Mesenchymal stem cell (in vitro differentiated cells and primary cell): ENCODE data around the gene FAM168A.

ENCODE experiments used
- DNase-seq: peaks from one replicate; pipeline ENCODE4 v3.0.0-alpha.2; 2013
- H2AFZ ChIP-seq: one replicate; pipeline ENCODE4 v1.6.1; 2013; ENCODE audit warnings: low read depth, mild to moderate bottlenecking, control low read depth, inconsistent platforms, low read length, moderate library complexity
- H2AK5ac ChIP-seq: 2 replicates; pipeline ENCODE4 v1.6.1; 2013; ENCODE audit warnings: low read length, moderate library complexity, mild to moderate bottlenecking, inconsistent platforms; ENCODE audit not compliant: severe bottlenecking
- H2BK120ac ChIP-seq: one replicate; pipeline ENCODE4 v1.6.1; 2013; ENCODE audit warnings: low read depth, mild to moderate bottlenecking, inconsistent platforms, low read length, moderate library complexity
- H2BK12ac ChIP-seq, 2 experiments: one replicate each; pipeline ENCODE4 v1.6.1; 2013; ENCODE audit warnings: inconsistent platforms in 2 of 2, low read length in 2 of 2, mild to moderate bottlenecking in 2 of 2, moderate library complexity in 2 of 2, control low read depth in 1 of 2
- H2BK15ac ChIP-seq: one replicate; pipeline ENCODE4 v1.6.1; 2013; ENCODE audit warnings: mild to moderate bottlenecking, low read depth, inconsistent platforms; ENCODE audit not compliant: poor library complexity, severe bottlenecking
- H2BK5ac ChIP-seq: 2 replicates; pipeline ENCODE4 v1.6.1; 2013; ENCODE audit warnings: low read depth, mild to moderate bottlenecking, low read length, control low read depth, inconsistent platforms; ENCODE audit not compliant: poor library complexity, severe bottlenecking
- H3K14ac ChIP-seq, 2 experiments: one replicate each; pipeline ENCODE4 v1.6.1; 2013; ENCODE audit warnings: inconsistent platforms in 2 of 2, low read length in 2 of 2, control low read depth in 1 of 2, mild to moderate bottlenecking in 1 of 2, moderate library complexity in 1 of 2
- H3K18ac ChIP-seq, 2 experiments: one replicate each; pipeline ENCODE4 v1.6.1; 2013; ENCODE audit warnings: inconsistent platforms in 2 of 2, low read length in 2 of 2, control low read depth in 1 of 2, low read depth in 1 of 2, mild to moderate bottlenecking in 1 of 2
- H3K23ac ChIP-seq, 2 experiments: one replicate each; pipeline ENCODE4 v1.6.1; 2013; ENCODE audit warnings: inconsistent platforms in 2 of 2, low read length in 2 of 2, mild to moderate bottlenecking in 2 of 2, moderate library complexity in 2 of 2, control low read depth in 1 of 2
- H3K27ac ChIP-seq: 2 replicates; pipeline ENCODE4 v1.5.1; 2013; ENCODE audit warnings: mild to moderate bottlenecking, moderate library complexity, low read length, control low read depth, inconsistent platforms; ENCODE audit not compliant: poor library complexity, severe bottlenecking
- H3K27me3 ChIP-seq, 2 experiments: 2 replicates each; pipeline versions ENCODE4 v1.6.1 to v1.7.0; 2013; ENCODE audit warnings: low read length in 2 of 2, mild to moderate bottlenecking in 2 of 2, moderate library complexity in 2 of 2, control low read depth in 1 of 2, inconsistent platforms in 1 of 2; ENCODE audit not compliant: control insufficient read depth in 1 of 2, insufficient read depth in 1 of 2
- H3K36me3 ChIP-seq, 2 experiments: 2 replicates each; pipeline versions ENCODE4 v1.6.1 to v1.7.0; 2013; ENCODE audit warnings: low read length in 2 of 2, control low read depth in 1 of 2, inconsistent platforms in 1 of 2, low read depth in 1 of 2, mild to moderate bottlenecking in 1 of 2; ENCODE audit not compliant: insufficient read depth in 2 of 2, control insufficient read depth in 1 of 2
- H3K4ac ChIP-seq, 2 experiments: one replicate each; pipeline ENCODE4 v1.6.1; 2013; ENCODE audit warnings: inconsistent platforms in 2 of 2, low read length in 2 of 2, mild to moderate bottlenecking in 2 of 2, moderate library complexity in 2 of 2, control low read depth in 1 of 2, low read depth in 1 of 2
- H3K4me1 ChIP-seq: 2 replicates; pipeline ENCODE4 v1.6.1; 2013; ENCODE audit warnings: low read depth, low read length, control low read depth; ENCODE audit not compliant: control insufficient read depth, insufficient read depth
- H3K4me2 ChIP-seq: 2 replicates; pipeline ENCODE4 v1.6.1; 2013; ENCODE audit warnings: low read length, mild to moderate bottlenecking, inconsistent platforms; ENCODE audit not compliant: poor library complexity, severe bottlenecking
- H3K4me3 ChIP-seq, 2 experiments: 2 replicates each; pipeline versions ENCODE4 v1.5.1 to v1.7.0; 2013; ENCODE audit warnings: low read length in 2 of 2, mild to moderate bottlenecking in 2 of 2, control low read depth in 1 of 2, low read depth in 1 of 2; ENCODE audit not compliant: insufficient read depth in 1 of 2
- H3K79me1 ChIP-seq: replicated peaks from 2 replicates; pipeline ENCODE4 v1.6.1; 2013; ENCODE audit warnings: mild to moderate bottlenecking, control low read depth, low read length, inconsistent platforms; ENCODE audit not compliant: poor library complexity, severe bottlenecking
- H3K9ac ChIP-seq: 2 replicates; pipeline ENCODE4 v1.7.0; 2013; ENCODE audit warnings: mild to moderate bottlenecking, low read length, moderate library complexity
- H3K9me3 ChIP-seq: 2 replicates; pipeline ENCODE4 v1.7.0; 2013; ENCODE audit warnings: mild to moderate bottlenecking, low read length; ENCODE audit not compliant: control insufficient read depth
- H4K8ac ChIP-seq: one replicate; pipeline ENCODE4 v1.6.1; 2013; ENCODE audit warnings: inconsistent platforms, mild to moderate bottlenecking, low read length, moderate library complexity
- H4K91ac ChIP-seq: one replicate; pipeline ENCODE4 v1.6.1; 2013; ENCODE audit warnings: mild to moderate bottlenecking, low read length, inconsistent platforms
- WGBS: methylation state at CpG from one replicate; pipeline ENCODE4 v1.1.7; 2013; ENCODE audit warnings: mixed read lengths; 5-methylcytosine and 5-hydroxymethylcytosine counted together

Gene FAM168A

GRCh38 chr11:73363147-73363546, 234.8 kb downstream of the FAM168A start:
- Histone ChIP-seq H3K27me3 (no peaks in the 10 kb centered on the region), H4K8ac (no peak overlapping the region), H3K9me3 (no peaks in the 10 kb centered on the region), H3K14ac (no peak overlapping the region), H3K36me3 (peaks cover 85 to 89% of the 10 kb centered on the region in 2 experiments), H3K4ac (no peak overlapping the region), H3K79me1 (peaks cover 6% of the 10 kb centered on the region), H3K27ac (no peak overlapping the region), H3K4me2 (no peak overlapping the region), H2BK120ac (no peak overlapping the region), H3K18ac (no peak overlapping the region), H2AK5ac (no peak overlapping the region), H3K4me1 (peaks cover 3% of the 10 kb centered on the region), H2AFZ (no peak overlapping the region), H2BK5ac (no peak overlapping the region), H3K23ac (no peak overlapping the region), H2BK15ac (no peak overlapping the region), H4K91ac (no peak overlapping the region), H3K4me3 (no peak overlapping the region), H3K9ac (no peak overlapping the region), H2BK12ac (no peak overlapping the region)
- whole genome bisulfite sequencing, result 97% methylated on average over 9 of the region's 9 CpGs
- no peak for DNase-seq

- H2AFZ ChIP-seq, result no peak overlapping the region
- H3K18ac ChIP-seq, result no peak overlapping the region
- no peak overlapping the region for H3K9ac ChIP-seq
- H3K4me3 ChIP-seq, result no peak overlapping the region
- H3K4me1 ChIP-seq, result no peaks in the 10 kb centered on the region
- no peak for DNase-seq
- H4K8ac ChIP-seq, result no peak overlapping the region
- H2BK120ac ChIP-seq, result no peak overlapping the region
- no peaks in the 10 kb centered on the region for H3K9me3 ChIP-seq
- no peak overlapping the region for H3K23ac ChIP-seq
- H3K4me2 ChIP-seq, result no peak overlapping the region
- WGBS, result 65% methylated on average over 70 of the region's 70 CpGs
- H2BK5ac ChIP-seq, result no peak overlapping the region
- H2AK5ac ChIP-seq, result no peak overlapping the region
- H3K27ac ChIP-seq, result no peak overlapping the region
- peaks cover 7% of the 10 kb centered on the region for H3K79me1 ChIP-seq
- H4K91ac ChIP-seq, result no peak overlapping the region
- H3K14ac ChIP-seq, result no peak overlapping the region
- H2BK12ac ChIP-seq, result no peak overlapping the region
- no peak overlapping the region for H2BK15ac ChIP-seq
- H3K36me3 ChIP-seq, result peaks cover 85 to 88% of the 10 kb centered on the region in 2 experiments
- no peaks in the 10 kb centered on the region for H3K27me3 ChIP-seq
- H3K4ac ChIP-seq, result no peak overlapping the region
These were observed 235.7 kb downstream of the FAM168A start for GRCh38 chr11:73361953-73362776.

GRCh38 chr11:73360743-73361369, 237.1 kb downstream of the FAM168A start:
- DNase-seq, result no peak
- peaks cover 8% of the 10 kb centered on the region for H3K79me1 ChIP-seq
- no peak overlapping the region for H3K23ac ChIP-seq
- no peak overlapping the region for H4K91ac ChIP-seq
- no peak overlapping the region for H3K4me2 ChIP-seq
- no peak overlapping the region for H2BK5ac ChIP-seq
- no peak overlapping the region for H3K4ac ChIP-seq
- H3K27me3 ChIP-seq, result no peaks in the 10 kb centered on the region
- H2AK5ac ChIP-seq, result no peak overlapping the region
- 92% methylated on average over 8 of the region's 8 CpGs for WGBS
- H3K9ac ChIP-seq, result no peak overlapping the region
- H2BK15ac ChIP-seq, result no peak overlapping the region
- no peak overlapping the region for H2BK12ac ChIP-seq
- no peaks in the 10 kb centered on the region for H3K9me3 ChIP-seq
- H3K14ac ChIP-seq, result no peak overlapping the region
- H4K8ac ChIP-seq, result no peak overlapping the region
- no peak overlapping the region for H3K18ac ChIP-seq
- no peak overlapping the region for H3K4me3 ChIP-seq
- H2BK120ac ChIP-seq, result no peak overlapping the region
- no peak overlapping the region for H2AFZ ChIP-seq
- H3K36me3 ChIP-seq, result peaks cover 87 to 94% of the 10 kb centered on the region in 2 experiments
- H3K4me1 ChIP-seq, result no peaks in the 10 kb centered on the region
- no peak overlapping the region for H3K27ac ChIP-seq

- Histone ChIP-seq H2BK120ac (no peak overlapping the region), H3K36me3 (peaks cover 87 to 94% of the 10 kb centered on the region in 2 experiments), H3K4me3 (peak overlapping the region in 1 of 2 experiments; percentile 56), H3K9me3 (no peaks in the 10 kb centered on the region), H2BK15ac (no peak overlapping the region), H3K9ac (peak overlapping the region; percentile 85), H3K27me3 (no peaks in the 10 kb centered on the region), H3K27ac (no peak overlapping the region), H3K4me1 (no peaks in the 10 kb centered on the region), H2AK5ac (no peak overlapping the region), H4K8ac (no peak overlapping the region), H2AFZ (no peak overlapping the region), H3K14ac (no peak overlapping the region), H3K4me2 (no peak overlapping the region), H3K18ac (no peak overlapping the region), H2BK5ac (no peak overlapping the region), H2BK12ac (peak overlapping the region in 1 of 2 experiments; percentile 2), H3K79me1 (peaks cover 8% of the 10 kb centered on the region), H4K91ac (no peak overlapping the region), H3K23ac (no peak overlapping the region), H3K4ac (no peak overlapping the region)
- 90% methylated on average over 19 of the region's 19 CpGs for WGBS
- DNase-seq, result no peak
These were observed 237.8 kb downstream of the FAM168A start for GRCh38 chr11:73359930-73360742.
